ENCODE measurements around the gene CLDN11. TPM values are rescaled to one million over a fixed set of nuclear protein-coding genes. Genes with fewer than 3 reads are reported as not detected.

Gene CLDN11
- total RNA-seq, 1 experiment from 2014 or later: 12.1 TPM

DNA sequence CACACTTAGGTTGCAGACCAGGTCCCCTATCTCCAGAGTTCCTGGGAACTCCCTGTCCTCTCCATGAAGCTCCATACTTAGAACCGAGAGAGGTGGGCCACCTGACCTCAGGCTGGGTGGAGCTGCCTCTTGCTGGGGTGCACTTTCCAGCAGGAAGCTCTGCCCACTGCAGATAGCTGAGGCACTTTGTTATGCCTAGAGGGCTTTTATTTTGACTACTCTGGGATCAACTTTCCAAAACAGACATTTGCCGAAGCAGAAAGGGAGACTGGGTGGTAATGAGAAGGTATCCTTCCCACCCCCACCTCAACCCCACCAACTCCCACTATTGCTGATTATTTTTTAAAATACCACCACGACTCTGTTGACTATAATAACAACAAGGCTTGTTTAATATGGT lies 54.7 kb downstream of the CLDN11 start:
- Mint-ChIP-seq H3K36me3 (no peaks in the 10 kb centered on the region), H3K27me3 (ENCODE audit: low read depth) (no peaks in the 10 kb centered on the region), H3K4me1 (peaks cover 30% of the 10 kb centered on the region), H3K27ac (no peak overlapping the region), H3K9me3 (no peaks in the 10 kb centered on the region), H3K4me3 (no peak overlapping the region)
- ChIA-PET POLR2A (no interaction called here), CTCF (interaction anchor here (0.6 kb wide), 1 partner anchor 478 kb away, joined by 3 read pairs; no protein-coding TSS in a partner anchor)
- DNase-seq (ENCODE audit: low spot score) (no peak), ATAC-seq (peak; percentile 41; the same call in 1 of the 2 replicates)
- TF ChIP-seq ESRRA (CRISPR knock-in tag; IDR thresholded peaks at IDR 0.05; ENCODE audit: borderline replicate concordance) (no peak), GTF2I (CRISPR knock-in tag; conservative IDR thresholded peaks at IDR 0.05) (no peak), SOX15 (CRISPR knock-in tag; IDR thresholded peaks at IDR 0.05) (no peak), GABPB1 (CRISPR knock-in tag; IDR thresholded peaks at IDR 0.05) (no peak), ZNF121 (CRISPR knock-in tag; IDR thresholded peaks at IDR 0.05) (no peak)
- TF ChIP-seq, protein P1, sequence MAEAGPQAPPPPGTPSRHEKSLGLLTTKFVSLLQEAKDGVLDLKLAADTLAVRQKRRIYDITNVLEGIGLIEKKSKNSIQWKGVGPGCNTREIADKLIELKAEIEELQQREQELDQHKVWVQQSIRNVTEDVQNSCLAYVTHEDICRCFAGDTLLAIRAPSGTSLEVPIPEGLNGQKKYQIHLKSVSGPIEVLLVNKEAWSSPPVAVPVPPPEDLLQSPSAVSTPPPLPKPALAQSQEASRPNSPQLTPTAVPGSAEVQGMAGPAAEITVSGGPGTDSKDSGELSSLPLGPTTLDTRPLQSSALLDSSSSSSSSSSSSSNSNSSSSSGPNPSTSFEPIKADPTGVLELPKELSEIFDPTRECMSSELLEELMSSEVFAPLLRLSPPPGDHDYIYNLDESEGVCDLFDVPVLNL (CRISPR knock-in tag; IDR thresholded peaks at IDR 0.05; ENCODE audit: borderline replicate concordance, low read depth): no peak
- TF ChIP-seq, protein P2, sequence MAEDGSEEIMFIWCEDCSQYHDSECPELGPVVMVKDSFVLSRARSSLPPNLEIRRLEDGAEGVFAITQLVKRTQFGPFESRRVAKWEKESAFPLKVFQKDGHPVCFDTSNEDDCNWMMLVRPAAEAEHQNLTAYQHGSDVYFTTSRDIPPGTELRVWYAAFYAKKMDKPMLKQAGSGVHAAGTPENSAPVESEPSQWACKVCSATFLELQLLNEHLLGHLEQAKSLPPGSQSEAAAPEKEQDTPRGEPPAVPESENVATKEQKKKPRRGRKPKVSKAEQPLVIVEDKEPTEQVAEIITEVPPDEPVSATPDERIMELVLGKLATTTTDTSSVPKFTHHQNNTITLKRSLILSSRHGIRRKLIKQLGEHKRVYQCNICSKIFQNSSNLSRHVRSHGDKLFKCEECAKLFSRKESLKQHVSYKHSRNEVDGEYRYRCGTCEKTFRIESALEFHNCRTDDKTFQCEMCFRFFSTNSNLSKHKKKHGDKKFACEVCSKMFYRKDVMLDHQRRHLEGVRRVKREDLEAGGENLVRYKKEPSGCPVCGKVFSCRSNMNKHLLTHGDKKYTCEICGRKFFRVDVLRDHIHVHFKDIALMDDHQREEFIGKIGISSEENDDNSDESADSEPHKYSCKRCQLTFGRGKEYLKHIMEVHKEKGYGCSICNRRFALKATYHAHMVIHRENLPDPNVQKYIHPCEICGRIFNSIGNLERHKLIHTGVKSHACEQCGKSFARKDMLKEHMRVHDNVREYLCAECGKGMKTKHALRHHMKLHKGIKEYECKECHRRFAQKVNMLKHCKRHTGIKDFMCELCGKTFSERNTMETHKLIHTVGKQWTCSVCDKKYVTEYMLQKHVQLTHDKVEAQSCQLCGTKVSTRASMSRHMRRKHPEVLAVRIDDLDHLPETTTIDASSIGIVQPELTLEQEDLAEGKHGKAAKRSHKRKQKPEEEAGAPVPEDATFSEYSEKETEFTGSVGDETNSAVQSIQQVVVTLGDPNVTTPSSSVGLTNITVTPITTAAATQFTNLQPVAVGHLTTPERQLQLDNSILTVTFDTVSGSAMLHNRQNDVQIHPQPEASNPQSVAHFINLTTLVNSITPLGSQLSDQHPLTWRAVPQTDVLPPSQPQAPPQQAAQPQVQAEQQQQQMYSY (CRISPR knock-in tag; IDR thresholded peaks at IDR 0.05): no peak

DNA sequence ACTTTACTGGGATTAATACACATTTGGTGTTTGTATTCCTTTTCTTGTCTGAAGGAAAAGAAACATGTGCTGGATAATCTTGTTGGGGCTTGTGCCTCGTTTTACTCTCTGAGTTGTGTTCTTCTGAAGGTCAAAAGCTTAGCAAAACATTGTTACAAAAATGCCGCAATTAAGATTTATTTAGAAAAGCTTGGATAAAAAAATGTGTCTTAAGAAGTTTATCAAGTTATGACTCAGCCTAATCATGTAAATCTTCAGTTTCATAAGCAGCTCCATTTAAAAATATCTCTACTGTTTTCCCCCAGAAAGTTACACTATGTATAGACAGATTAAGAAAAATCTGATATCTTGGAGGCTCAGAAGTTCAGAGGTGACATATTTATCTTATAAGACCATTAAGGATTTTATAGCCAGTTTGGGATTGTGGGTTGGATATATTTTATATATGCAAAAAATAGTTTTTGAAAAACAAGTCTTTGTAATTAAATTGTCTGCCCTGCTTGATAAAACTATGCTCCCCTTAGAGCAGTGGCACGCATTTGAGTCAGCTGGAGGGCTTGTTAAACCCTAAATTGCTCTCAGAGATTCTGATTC lies 56.5 kb downstream of the CLDN11 start:
- H3K27me3 Mint-ChIP-seq (ENCODE audit: low read depth): no peaks in the 10 kb centered on the region
- no peak for TF ChIP-seq GTF2I (CRISPR knock-in tag; conservative IDR thresholded peaks at IDR 0.05)
- H3K36me3 Mint-ChIP-seq: no peaks in the 10 kb centered on the region
- ATAC-seq (no peak), DNase-seq (ENCODE audit: low spot score) (no peak)
- no peak overlapping the region for H3K4me3 Mint-ChIP-seq
- CTCF ChIA-PET: no interaction called here
- H3K27ac Mint-ChIP-seq: no peak overlapping the region
- H3K4me1 Mint-ChIP-seq: peaks cover 25% of the 10 kb centered on the region
- peaks cover 4% of the 10 kb centered on the region; the same call in 1 of the 2 replicates for H3K9me3 Mint-ChIP-seq
- POLR2A ChIA-PET: no interaction called here

DNA sequence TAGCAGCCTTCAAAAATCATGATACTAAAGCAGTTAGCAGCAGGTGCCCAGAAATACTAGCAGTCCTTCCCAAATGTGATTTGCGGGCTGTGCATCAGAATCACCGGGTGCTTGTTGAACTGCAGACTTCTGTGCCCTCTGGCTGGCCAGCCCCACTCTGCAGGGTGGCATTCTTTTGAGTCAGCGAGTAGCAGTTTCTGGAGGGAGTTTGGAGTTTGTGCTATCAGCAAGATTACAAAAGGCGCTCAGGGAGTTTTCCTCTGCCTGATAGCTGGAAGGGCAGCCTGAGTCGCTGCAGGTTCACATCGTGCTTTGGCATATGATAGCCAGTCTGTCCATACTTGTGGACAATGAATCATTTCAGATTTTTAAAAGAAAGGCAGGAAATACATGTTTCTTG lies 57.6 kb downstream of the CLDN11 start:
- H3K9me3 Mint-ChIP-seq: peaks cover 9% of the 10 kb centered on the region
- H3K36me3 Mint-ChIP-seq: no peaks in the 10 kb centered on the region
- CTCF ChIA-PET: interaction anchor here (0.8 to 1.2 kb wide), 2 partner anchors 23 to 62 kb away, joined by 3 read pairs; no protein-coding TSS in a partner anchor
- H3K27ac Mint-ChIP-seq: no peak overlapping the region
- POLR2A ChIA-PET: no interaction called here
- peaks cover 21% of the 10 kb centered on the region for H3K4me1 Mint-ChIP-seq
- DNase-seq (ENCODE audit: low spot score): no peak
- TF ChIP-seq MYBL2 (CRISPR knock-in tag; IDR thresholded peaks at IDR 0.05): no peak
- TF ChIP-seq CREB1 (CRISPR knock-in tag; IDR thresholded peaks at IDR 0.05): no peak
- TF ChIP-seq JUN (CRISPR knock-in tag; IDR thresholded peaks at IDR 0.05): no peak
- TF ChIP-seq ELF4 (CRISPR knock-in tag; IDR thresholded peaks at IDR 0.05; ENCODE audit: low read depth): no peak
- TF ChIP-seq NFE2L1 (CRISPR knock-in tag; IDR thresholded peaks at IDR 0.05): no peak
- TF ChIP-seq, protein P1 (CRISPR knock-in tag; IDR thresholded peaks at IDR 0.05; ENCODE audit: borderline replicate concordance, low read depth): no peak
- no peak for TF ChIP-seq SMAD3 (CRISPR knock-in tag; IDR thresholded peaks at IDR 0.05; ENCODE audit: borderline replicate concordance)
- TF ChIP-seq, protein P3, sequence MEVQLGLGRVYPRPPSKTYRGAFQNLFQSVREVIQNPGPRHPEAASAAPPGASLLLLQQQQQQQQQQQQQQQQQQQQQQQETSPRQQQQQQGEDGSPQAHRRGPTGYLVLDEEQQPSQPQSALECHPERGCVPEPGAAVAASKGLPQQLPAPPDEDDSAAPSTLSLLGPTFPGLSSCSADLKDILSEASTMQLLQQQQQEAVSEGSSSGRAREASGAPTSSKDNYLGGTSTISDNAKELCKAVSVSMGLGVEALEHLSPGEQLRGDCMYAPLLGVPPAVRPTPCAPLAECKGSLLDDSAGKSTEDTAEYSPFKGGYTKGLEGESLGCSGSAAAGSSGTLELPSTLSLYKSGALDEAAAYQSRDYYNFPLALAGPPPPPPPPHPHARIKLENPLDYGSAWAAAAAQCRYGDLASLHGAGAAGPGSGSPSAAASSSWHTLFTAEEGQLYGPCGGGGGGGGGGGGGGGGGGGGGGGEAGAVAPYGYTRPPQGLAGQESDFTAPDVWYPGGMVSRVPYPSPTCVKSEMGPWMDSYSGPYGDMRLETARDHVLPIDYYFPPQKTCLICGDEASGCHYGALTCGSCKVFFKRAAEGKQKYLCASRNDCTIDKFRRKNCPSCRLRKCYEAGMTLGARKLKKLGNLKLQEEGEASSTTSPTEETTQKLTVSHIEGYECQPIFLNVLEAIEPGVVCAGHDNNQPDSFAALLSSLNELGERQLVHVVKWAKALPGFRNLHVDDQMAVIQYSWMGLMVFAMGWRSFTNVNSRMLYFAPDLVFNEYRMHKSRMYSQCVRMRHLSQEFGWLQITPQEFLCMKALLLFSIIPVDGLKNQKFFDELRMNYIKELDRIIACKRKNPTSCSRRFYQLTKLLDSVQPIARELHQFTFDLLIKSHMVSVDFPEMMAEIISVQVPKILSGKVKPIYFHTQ (CRISPR knock-in tag; IDR thresholded peaks at IDR 0.05): no peak
- TF ChIP-seq FOXK1 (CRISPR knock-in tag; IDR thresholded peaks at IDR 0.05): no peak
- TF ChIP-seq, protein P4, sequence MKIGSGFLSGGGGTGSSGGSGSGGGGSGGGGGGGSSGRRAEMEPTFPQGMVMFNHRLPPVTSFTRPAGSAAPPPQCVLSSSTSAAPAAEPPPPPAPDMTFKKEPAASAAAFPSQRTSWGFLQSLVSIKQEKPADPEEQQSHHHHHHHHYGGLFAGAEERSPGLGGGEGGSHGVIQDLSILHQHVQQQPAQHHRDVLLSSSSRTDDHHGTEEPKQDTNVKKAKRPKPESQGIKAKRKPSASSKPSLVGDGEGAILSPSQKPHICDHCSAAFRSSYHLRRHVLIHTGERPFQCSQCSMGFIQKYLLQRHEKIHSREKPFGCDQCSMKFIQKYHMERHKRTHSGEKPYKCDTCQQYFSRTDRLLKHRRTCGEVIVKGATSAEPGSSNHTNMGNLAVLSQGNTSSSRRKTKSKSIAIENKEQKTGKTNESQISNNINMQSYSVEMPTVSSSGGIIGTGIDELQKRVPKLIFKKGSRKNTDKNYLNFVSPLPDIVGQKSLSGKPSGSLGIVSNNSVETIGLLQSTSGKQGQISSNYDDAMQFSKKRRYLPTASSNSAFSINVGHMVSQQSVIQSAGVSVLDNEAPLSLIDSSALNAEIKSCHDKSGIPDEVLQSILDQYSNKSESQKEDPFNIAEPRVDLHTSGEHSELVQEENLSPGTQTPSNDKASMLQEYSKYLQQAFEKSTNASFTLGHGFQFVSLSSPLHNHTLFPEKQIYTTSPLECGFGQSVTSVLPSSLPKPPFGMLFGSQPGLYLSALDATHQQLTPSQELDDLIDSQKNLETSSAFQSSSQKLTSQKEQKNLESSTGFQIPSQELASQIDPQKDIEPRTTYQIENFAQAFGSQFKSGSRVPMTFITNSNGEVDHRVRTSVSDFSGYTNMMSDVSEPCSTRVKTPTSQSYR (CRISPR knock-in tag; IDR thresholded peaks at IDR 0.05): no peak
- TF ChIP-seq, protein P5, sequence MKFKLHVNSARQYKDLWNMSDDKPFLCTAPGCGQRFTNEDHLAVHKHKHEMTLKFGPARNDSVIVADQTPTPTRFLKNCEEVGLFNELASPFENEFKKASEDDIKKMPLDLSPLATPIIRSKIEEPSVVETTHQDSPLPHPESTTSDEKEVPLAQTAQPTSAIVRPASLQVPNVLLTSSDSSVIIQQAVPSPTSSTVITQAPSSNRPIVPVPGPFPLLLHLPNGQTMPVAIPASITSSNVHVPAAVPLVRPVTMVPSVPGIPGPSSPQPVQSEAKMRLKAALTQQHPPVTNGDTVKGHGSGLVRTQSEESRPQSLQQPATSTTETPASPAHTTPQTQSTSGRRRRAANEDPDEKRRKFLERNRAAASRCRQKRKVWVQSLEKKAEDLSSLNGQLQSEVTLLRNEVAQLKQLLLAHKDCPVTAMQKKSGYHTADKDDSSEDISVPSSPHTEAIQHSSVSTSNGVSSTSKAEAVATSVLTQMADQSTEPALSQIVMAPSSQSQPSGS (CRISPR knock-in tag; IDR thresholded peaks at IDR 0.05; ENCODE audit: borderline replicate concordance, low read depth): no peak
- no peak for TF ChIP-seq EMX1 (CRISPR knock-in tag; IDR thresholded peaks at IDR 0.05)
- H3K4me3 Mint-ChIP-seq: no peak overlapping the region
- ATAC-seq: peak; percentile 86
- H3K27me3 Mint-ChIP-seq (ENCODE audit: low read depth): no peaks in the 10 kb centered on the region

Measured in WTC11 (cell line).